ENCODE results near the gene C12orf43. TPM values are rescaled to one million over a fixed set of nuclear protein-coding genes. Genes with fewer than 3 reads are reported as not detected.

Gene C12orf43
- total RNA-seq, 1 experiment from 2014 or later, result 22.1 TPM

DNA sequence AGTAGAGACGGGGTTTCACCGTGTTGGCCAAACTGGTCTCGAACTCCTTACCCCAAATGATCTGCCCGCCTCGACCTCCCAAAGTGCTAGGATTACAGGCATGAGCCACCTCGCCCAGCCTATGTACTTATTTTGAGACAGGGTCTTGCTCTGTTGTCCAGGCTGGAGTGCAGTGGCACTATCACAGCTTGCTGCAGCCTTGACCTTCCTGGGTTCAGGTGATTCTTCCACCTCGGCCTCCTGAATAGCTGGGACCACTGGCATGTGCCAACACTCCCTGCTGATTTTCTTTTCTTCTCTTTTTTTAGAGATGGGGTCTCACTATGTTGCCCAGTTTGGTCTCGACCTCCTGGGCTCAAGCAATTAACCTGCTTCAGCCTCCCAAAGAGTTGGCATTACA is 52.0 kb downstream of the C12orf43 start:
- Mint-ChIP-seq H3K4me1 (ENCODE audit: low read depth, unreplicated experiment) (peaks cover 19% of the 10 kb centered on the region), H3K4me3 (ENCODE audit: unreplicated experiment) (no peak overlapping the region), H3K27me3 (ENCODE audit: insufficient read depth, unreplicated experiment) (no peaks in the 10 kb centered on the region), H3K27ac (ENCODE audit: unreplicated experiment) (peak overlapping the region; percentile 23), H3K36me3 (ENCODE audit: insufficient read depth, unreplicated experiment) (peaks cover 92% of the 10 kb centered on the region), H3K9me3 (ENCODE audit: unreplicated experiment) (no peaks in the 10 kb centered on the region)
- intact Hi-C loops (cut with micrococcal nuclease; ENCODE audit: unreplicated experiment), result loop anchor here (10.0 kb wide), 1 partner anchor 109 kb away; no protein-coding TSS in a partner anchor
- H3K4me3 ChIP-seq (ENCODE audit: low read depth, low read length), result no peak overlapping the region
- TF ChIP-seq, protein P1, sequence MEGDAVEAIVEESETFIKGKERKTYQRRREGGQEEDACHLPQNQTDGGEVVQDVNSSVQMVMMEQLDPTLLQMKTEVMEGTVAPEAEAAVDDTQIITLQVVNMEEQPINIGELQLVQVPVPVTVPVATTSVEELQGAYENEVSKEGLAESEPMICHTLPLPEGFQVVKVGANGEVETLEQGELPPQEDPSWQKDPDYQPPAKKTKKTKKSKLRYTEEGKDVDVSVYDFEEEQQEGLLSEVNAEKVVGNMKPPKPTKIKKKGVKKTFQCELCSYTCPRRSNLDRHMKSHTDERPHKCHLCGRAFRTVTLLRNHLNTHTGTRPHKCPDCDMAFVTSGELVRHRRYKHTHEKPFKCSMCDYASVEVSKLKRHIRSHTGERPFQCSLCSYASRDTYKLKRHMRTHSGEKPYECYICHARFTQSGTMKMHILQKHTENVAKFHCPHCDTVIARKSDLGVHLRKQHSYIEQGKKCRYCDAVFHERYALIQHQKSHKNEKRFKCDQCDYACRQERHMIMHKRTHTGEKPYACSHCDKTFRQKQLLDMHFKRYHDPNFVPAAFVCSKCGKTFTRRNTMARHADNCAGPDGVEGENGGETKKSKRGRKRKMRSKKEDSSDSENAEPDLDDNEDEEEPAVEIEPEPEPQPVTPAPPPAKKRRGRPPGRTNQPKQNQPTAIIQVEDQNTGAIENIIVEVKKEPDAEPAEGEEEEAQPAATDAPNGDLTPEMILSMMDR (IDR thresholded peaks at IDR 0.05; ENCODE audit: insufficient read depth in 1 of 2, low read depth in 1 of 2, low read length in 1 of 2, severe bottlenecking in 1 of 2, unreplicated experiment in 1 of 2), result no peak
- H3K9me3 ChIP-seq, result no peaks in the 10 kb centered on the region
- no TSS peak for BruUV-seq (replicated peaks)
- ChIA-PET CTCF (interaction anchor here (1.0 kb wide), 1 partner anchor 9 kb away, joined by 3 read pairs; no protein-coding TSS in a partner anchor), POLR2A (interaction anchor here (1.8 kb wide), 1 partner anchor 17 kb away, joined by 6 read pairs; no protein-coding TSS in a partner anchor)
- no peaks in the 10 kb centered on the region for H3K27me3 ChIP-seq (replicated peaks; ENCODE audit: control insufficient read depth, insufficient read depth, low read length)
- DNase-seq, result no peak
- H3K36me3 ChIP-seq (ENCODE audit: control insufficient read depth, insufficient read depth, low read length), result peaks cover 2% of the 10 kb centered on the region
- peaks cover 38% of the 10 kb centered on the region for H3K4me1 ChIP-seq

DNA sequence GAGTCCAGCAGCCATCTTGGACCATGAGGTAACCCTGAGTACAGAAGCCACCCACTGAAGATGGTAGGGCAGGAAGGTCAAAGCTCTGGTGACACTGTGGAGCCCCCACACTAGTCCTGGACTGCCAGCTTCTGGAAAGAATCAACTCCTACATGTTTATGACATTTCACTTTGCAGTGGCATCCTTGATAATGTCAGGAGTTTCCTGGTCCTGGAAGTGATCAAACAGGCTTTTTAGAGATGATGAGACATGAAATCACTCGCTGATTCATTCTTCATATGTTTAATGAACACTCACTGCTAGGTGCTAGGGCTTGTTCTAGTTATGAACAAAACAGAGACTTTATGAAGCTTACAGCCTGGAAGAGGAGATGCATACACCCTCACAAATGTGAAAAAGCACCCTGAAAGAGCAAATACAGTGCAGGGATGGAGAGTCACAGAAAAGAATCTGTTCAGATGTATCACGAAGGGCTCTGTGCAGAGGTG is 53.7 kb downstream of the C12orf43 start:
- peak overlapping the region; percentile 40 for H3K27ac Mint-ChIP-seq (ENCODE audit: unreplicated experiment)
- BruUV-seq (replicated peaks), result no TSS peak
- H3K4me1 Mint-ChIP-seq (ENCODE audit: low read depth, unreplicated experiment), result peaks cover 19% of the 10 kb centered on the region
- H3K36me3 ChIP-seq (ENCODE audit: control insufficient read depth, insufficient read depth, low read length), result no peaks in the 10 kb centered on the region; the same call in 1 of the 2 replicates
- H3K4me3 ChIP-seq (ENCODE audit: low read depth, low read length), result no peak overlapping the region
- peaks cover 46% of the 10 kb centered on the region for H3K4me1 ChIP-seq
- no peaks in the 10 kb centered on the region for H3K9me3 ChIP-seq
- intact Hi-C loops (cut with micrococcal nuclease; ENCODE audit: unreplicated experiment), result loop anchor here (2.0 to 10.0 kb wide), 2 partner anchors 18 to 108 kb away; no protein-coding TSS in a partner anchor
- H3K36me3 Mint-ChIP-seq (ENCODE audit: insufficient read depth, unreplicated experiment), result peaks cover 82% of the 10 kb centered on the region
- no peak overlapping the region for H3K4me3 Mint-ChIP-seq (ENCODE audit: unreplicated experiment)
- H3K27me3 ChIP-seq (replicated peaks; ENCODE audit: control insufficient read depth, insufficient read depth, low read length), result no peaks in the 10 kb centered on the region
- H3K9me3 Mint-ChIP-seq (ENCODE audit: unreplicated experiment), result no peaks in the 10 kb centered on the region
- ChIA-PET POLR2A (interaction anchor here (1.8 kb wide), 1 partner anchor 18 kb away, joined by 6 read pairs; no protein-coding TSS in a partner anchor), CTCF (no interaction called here)
- DNase-seq, result no peak
- TF ChIP-seq, protein P1 (IDR thresholded peaks at IDR 0.05; ENCODE audit: insufficient read depth in 1 of 2, low read depth in 1 of 2, low read length in 1 of 2, severe bottlenecking in 1 of 2, unreplicated experiment in 1 of 2), result no peak
- no peaks in the 10 kb centered on the region for H3K27me3 Mint-ChIP-seq (ENCODE audit: insufficient read depth, unreplicated experiment)

DNA sequence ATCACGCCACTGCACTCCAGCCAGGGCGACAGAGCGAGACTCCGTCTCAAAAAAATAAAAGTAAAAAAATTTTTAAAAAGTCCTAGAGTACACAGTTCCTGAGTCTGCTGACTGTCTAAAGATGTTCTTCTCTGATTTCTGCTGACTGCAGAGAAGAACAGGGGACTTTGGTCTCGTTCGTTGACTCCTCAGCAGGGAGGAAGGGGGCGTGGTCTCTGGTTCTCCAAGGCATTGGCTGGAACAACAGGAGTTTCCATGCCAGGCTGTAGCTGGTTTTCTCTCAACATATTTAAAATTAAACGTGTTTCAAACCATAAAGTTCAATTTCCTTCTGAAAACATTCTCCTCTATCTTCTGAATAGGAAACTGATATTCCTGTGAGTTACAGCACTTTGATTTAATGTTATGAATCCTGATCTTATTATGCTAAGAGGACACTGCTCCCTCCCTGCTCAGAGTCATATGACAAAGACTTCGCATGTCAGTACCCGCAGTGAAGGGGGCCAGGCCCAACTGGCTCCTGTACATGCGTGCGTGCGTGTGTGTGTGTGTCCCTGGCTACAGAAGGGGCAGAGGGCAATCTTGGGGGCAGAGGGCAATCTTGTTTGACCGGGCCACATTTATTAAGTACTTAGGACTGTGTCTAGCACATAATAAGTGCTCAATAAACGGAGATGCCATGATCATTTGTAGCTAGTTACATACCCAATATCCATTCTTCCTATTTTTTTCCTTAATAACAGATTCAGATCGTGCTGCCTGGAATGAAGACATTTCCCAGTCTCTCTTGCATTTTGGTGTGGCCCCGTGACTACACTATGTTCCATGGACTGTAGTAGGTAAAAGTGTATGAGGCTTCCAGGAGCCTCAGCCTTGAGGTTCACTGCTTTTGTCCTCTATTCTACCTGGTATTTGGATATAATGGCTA is 54.4 kb downstream of the C12orf43 start:
- H3K4me1 ChIP-seq, result peaks cover 53% of the 10 kb centered on the region
- Mint-ChIP-seq H3K4me1 (ENCODE audit: low read depth, unreplicated experiment) (peaks cover 23% of the 10 kb centered on the region), H3K36me3 (ENCODE audit: insufficient read depth, unreplicated experiment) (peaks cover 80% of the 10 kb centered on the region), H3K9me3 (ENCODE audit: unreplicated experiment) (no peaks in the 10 kb centered on the region), H3K27me3 (ENCODE audit: insufficient read depth, unreplicated experiment) (no peaks in the 10 kb centered on the region), H3K4me3 (ENCODE audit: unreplicated experiment) (no peak overlapping the region), H3K27ac (ENCODE audit: unreplicated experiment) (peak overlapping the region; percentile 40)
- no peaks in the 10 kb centered on the region for H3K36me3 ChIP-seq (ENCODE audit: control insufficient read depth, insufficient read depth, low read length)
- no peaks in the 10 kb centered on the region for H3K9me3 ChIP-seq
- CTCF ChIA-PET, result interaction anchor here (1.0 kb wide), 1 partner anchor 19 kb away, joined by 3 read pairs; no protein-coding TSS in a partner anchor
- no TSS peak for BruUV-seq (replicated peaks)
- H3K27me3 ChIP-seq (replicated peaks; ENCODE audit: control insufficient read depth, insufficient read depth, low read length), result no peaks in the 10 kb centered on the region
- TF ChIP-seq, protein P1 (IDR thresholded peaks at IDR 0.05; ENCODE audit: insufficient read depth in 1 of 2, low read depth in 1 of 2, low read length in 1 of 2, severe bottlenecking in 1 of 2, unreplicated experiment in 1 of 2), result no peak
- intact Hi-C loops (cut with micrococcal nuclease; ENCODE audit: unreplicated experiment), result loop anchor here (2.0 to 10.0 kb wide), 2 partner anchors 17 to 107 kb away; no protein-coding TSS in a partner anchor
- POLR2A ChIA-PET, result no interaction called here
- no peak overlapping the region for H3K4me3 ChIP-seq (ENCODE audit: low read depth, low read length)
- DNase-seq, result peak; percentile 82 to 84

Measured in Caco-2 (cell line).